Panc1 (cell line): ENCODE measurements around the gene GSTM5. TPM values are rescaled to one million over a fixed set of nuclear protein-coding genes. Genes with fewer than 3 reads are reported as not detected.

Source experiments
- ATAC-seq: fragments of 200-7000 bp; cut with Tn5 transposase; 2 replicates; pipeline ENCODE4 v1.9.1; 2020; ENCODE audit warnings: mild to moderate bottlenecking, moderate library complexity
- BruUV-seq: library from RNA; stranded (reverse); fragments of 400-500 nt; replicated peaks from 2 replicates; lab custom pipeline; 2021; lab: Mats Ljungman, UMichigan
- CTCF ChIA-PET: fragments of 300-600 bp; sonication (Branson Sonifier 250); formaldehyde crosslinking; loops from one replicate; lab custom pipeline; 2022; ENCODE audit warnings: antibody characterized with exemption; lab: Charles Lee
- POLR2A ChIA-PET: fragments of 300-600 bp; sonication (Branson Sonifier 250); formaldehyde crosslinking; loops from one replicate; lab custom pipeline; 2022; ENCODE audit warnings: antibody characterized with exemption; lab: Charles Lee
- DNase-seq: peaks from one replicate; pipeline ENCODE4 v3.0.0-alpha.2; 2010; ENCODE audit warnings: low read depth, low spot score
- H3K27ac ChIP-seq: 2 replicates; pipeline ENCODE4 v1.5.1; 2011; ENCODE audit warnings: mild to moderate bottlenecking, low read length, inconsistent platforms
- H3K27me3 ChIP-seq: fragments of 200-500 bp; sonication (Bioruptor generic); 2 replicates; pipeline ENCODE4 v1.6.0; 2014; ENCODE audit warnings: low read length, inconsistent platforms; ENCODE audit not compliant: control insufficient read depth, insufficient read depth
- H3K36me3 ChIP-seq: fragments of 200-500 bp; sonication (Bioruptor generic); 2 replicates; pipeline ENCODE4 v1.5.1; 2014; ENCODE audit warnings: inconsistent platforms, mild to moderate bottlenecking, low read length, moderate library complexity; ENCODE audit not compliant: control insufficient read depth, insufficient read depth
- H3K4me1 ChIP-seq: 2 replicates; pipeline ENCODE4 v1.5.1; 2011; ENCODE audit warnings: inconsistent platforms, mild to moderate bottlenecking, low read length, moderate library complexity; ENCODE audit not compliant: control insufficient read depth, insufficient read depth
- H3K4me3 ChIP-seq, 2 experiments: 2 replicates each; pipeline ENCODE4 v1.5.1; 2011 to 2012; ENCODE audit warnings: low read depth in 2 of 2, low read length in 2 of 2, mild to moderate bottlenecking in 2 of 2, inconsistent platforms in 1 of 2, moderate library complexity in 1 of 2
- H3K9me3 ChIP-seq: fragments of 200-500 bp; sonication (Bioruptor generic); 2 replicates; pipeline ENCODE4 v1.5.1; 2014; ENCODE audit warnings: low read depth, mild to moderate bottlenecking, inconsistent platforms, low read length, moderate library complexity; ENCODE audit not compliant: control insufficient read depth, insufficient read depth
- POLR2AphosphoS5 ChIP-seq: IDR thresholded peaks from 2 replicates; pipeline ENCODE4 v1.6.1; 2012; ENCODE audit warnings: mild to moderate bottlenecking, low read depth, low read length, moderate library complexity
- SIN3A ChIP-seq: IDR thresholded peaks from 2 replicates; pipeline ENCODE4 v1.6.1; 2012; ENCODE audit warnings: low read depth, mild to moderate bottlenecking, low read length, moderate library complexity, borderline replicate concordance; ENCODE audit not compliant: insufficient read depth
- TCF7L2 ChIP-seq: IDR thresholded peaks from 2 replicates; pipeline ENCODE4 v1.6.1; 2011; ENCODE audit warnings: mild to moderate bottlenecking, low read depth, low read length, inconsistent platforms
- in situ Hi-C: cut with HindIII; loops from 2 replicates; pipeline ENCODE4 v1.10.0; 2016; ENCODE audit warnings: low sequenced_read_pairs, low pct_unique_long_range_greater_than_20kb
- intact Hi-C: fragments of 100-400 bp; cut with micrococcal nuclease; formaldehyde crosslinking; loops from one replicate; pipeline ENCODE4 v1.10.0; 2022; ENCODE audit not compliant: unreplicated experiment
- total RNA-seq: library from RNA; stranded (reverse); gene quantifications from one replicate; pipeline ENCODE4 v1.2.1, GENCODE V29; 2021; ENCODE audit not compliant: unreplicated experiment
- TF ChIP-seq, protein P1 (sequence below), 2 experiments: IDR thresholded peaks; 2 replicates each; pipeline ENCODE4 v1.6.1; 2011 to 2012; ENCODE audit warnings: low read depth in 2 of 2, control low read depth in 1 of 2, low read length in 1 of 2, mild to moderate bottlenecking in 1 of 2, moderate library complexity in 1 of 2; ENCODE audit not compliant: insufficient read depth in 1 of 2
- TF ChIP-seq, protein P2 (sequence below): fragments of 450-650 bp; IDR thresholded peaks from 2 replicates; pipeline ENCODE4 v1.5.1; 2017; ENCODE audit warnings: mild to moderate bottlenecking

GSTM5 gene
- total RNA-seq, 1 experiment from 2014 or later = not detected

DNA sequence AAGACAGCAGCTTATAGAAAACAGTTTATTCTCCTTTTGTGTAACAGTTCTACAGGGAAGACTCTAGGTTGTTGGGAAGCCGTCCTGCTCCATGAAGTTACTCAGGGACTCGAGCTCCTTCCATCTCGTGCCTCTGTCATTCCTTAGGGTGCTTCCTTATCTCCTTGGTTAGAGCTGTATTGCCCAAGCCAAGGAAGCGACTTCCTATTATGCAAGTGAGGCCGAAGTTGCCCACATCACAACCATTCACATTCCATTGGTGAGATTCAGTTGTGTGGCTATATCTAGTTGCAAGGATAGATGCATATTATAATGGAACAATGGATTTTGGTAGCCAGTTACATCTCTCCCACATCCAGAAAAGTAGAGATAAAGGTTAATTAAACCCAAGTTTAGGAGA is 9.0 kb downstream of the GSTM5 start:
- DNase-seq (no peak), ATAC-seq (no peak)
- no peaks in the 10 kb centered on the region for H3K36me3 ChIP-seq
- no peak overlapping the region for H3K27ac ChIP-seq
- no peak overlapping the region for H3K4me3 ChIP-seq
- no TSS peak for BruUV-seq
- ChIA-PET CTCF (no interaction called here), POLR2A (no interaction called here)
- in situ Hi-C loops = no loop called here
- TF ChIP-seq, protein P1, sequence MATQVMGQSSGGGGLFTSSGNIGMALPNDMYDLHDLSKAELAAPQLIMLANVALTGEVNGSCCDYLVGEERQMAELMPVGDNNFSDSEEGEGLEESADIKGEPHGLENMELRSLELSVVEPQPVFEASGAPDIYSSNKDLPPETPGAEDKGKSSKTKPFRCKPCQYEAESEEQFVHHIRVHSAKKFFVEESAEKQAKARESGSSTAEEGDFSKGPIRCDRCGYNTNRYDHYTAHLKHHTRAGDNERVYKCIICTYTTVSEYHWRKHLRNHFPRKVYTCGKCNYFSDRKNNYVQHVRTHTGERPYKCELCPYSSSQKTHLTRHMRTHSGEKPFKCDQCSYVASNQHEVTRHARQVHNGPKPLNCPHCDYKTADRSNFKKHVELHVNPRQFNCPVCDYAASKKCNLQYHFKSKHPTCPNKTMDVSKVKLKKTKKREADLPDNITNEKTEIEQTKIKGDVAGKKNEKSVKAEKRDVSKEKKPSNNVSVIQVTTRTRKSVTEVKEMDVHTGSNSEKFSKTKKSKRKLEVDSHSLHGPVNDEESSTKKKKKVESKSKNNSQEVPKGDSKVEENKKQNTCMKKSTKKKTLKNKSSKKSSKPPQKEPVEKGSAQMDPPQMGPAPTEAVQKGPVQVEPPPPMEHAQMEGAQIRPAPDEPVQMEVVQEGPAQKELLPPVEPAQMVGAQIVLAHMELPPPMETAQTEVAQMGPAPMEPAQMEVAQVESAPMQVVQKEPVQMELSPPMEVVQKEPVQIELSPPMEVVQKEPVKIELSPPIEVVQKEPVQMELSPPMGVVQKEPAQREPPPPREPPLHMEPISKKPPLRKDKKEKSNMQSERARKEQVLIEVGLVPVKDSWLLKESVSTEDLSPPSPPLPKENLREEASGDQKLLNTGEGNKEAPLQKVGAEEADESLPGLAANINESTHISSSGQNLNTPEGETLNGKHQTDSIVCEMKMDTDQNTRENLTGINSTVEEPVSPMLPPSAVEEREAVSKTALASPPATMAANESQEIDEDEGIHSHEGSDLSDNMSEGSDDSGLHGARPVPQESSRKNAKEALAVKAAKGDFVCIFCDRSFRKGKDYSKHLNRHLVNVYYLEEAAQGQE (IDR thresholded peaks at IDR 0.05; ENCODE audit: insufficient read depth in 1 of 2, low read depth in 2 of 2, low read length in 1 of 2) = no peak
- no peak for TF ChIP-seq SIN3A
- H3K27me3 ChIP-seq = no peaks in the 10 kb centered on the region
- intact Hi-C loops = no loop called here
- no peaks in the 10 kb centered on the region for H3K9me3 ChIP-seq
- no peaks in the 10 kb centered on the region for H3K4me1 ChIP-seq

DNA sequence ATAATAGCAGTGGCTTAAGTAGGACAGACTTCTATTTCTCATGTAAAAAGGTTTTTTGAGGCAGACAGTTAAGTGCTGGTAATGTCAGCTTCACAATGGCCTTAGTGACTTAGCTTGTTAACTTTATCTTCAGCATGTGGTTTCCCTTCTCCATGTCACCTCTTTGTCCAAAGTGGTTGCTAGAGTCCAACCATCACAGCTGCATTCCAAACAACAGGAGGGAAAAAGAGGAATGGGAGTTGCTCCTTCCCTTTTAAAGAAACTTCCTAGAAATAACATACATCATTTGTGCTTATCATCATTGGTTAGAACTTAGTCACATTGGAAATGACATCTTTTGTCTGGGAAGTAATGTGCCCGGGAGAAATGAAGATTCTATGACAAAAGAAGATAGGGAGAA is 9.9 kb downstream of the GSTM5 start:
- CTCF ChIA-PET = interaction anchor here (0.6 kb wide), 1 partner anchor 209 kb away, joined by 7 read pairs; no protein-coding TSS in a partner anchor
- no TSS peak for BruUV-seq

More for the DNA sequence above, 9.9 kb downstream of the GSTM5 start:
- ATAC-seq = no peak
- intact Hi-C loops (no loop called here), in situ Hi-C loops (no loop called here)
- POLR2A ChIA-PET = no interaction called here
- Histone ChIP-seq H3K4me1 (no peaks in the 10 kb centered on the region), H3K4me3 (no peak overlapping the region), H3K36me3 (no peaks in the 10 kb centered on the region), H3K27me3 (no peaks in the 10 kb centered on the region), H3K9me3 (peaks cover 2% of the 10 kb centered on the region; the same call in 1 of the 2 replicates), H3K27ac (no peak overlapping the region)
- TF ChIP-seq, protein P1 (IDR thresholded peaks at IDR 0.05; ENCODE audit: insufficient read depth in 1 of 2, low read depth in 2 of 2, low read length in 1 of 2) = no peak
- TF ChIP-seq SIN3A = no peak
- no peak for TF ChIP-seq POLR2AphosphoS5
- TF ChIP-seq, protein P2, sequence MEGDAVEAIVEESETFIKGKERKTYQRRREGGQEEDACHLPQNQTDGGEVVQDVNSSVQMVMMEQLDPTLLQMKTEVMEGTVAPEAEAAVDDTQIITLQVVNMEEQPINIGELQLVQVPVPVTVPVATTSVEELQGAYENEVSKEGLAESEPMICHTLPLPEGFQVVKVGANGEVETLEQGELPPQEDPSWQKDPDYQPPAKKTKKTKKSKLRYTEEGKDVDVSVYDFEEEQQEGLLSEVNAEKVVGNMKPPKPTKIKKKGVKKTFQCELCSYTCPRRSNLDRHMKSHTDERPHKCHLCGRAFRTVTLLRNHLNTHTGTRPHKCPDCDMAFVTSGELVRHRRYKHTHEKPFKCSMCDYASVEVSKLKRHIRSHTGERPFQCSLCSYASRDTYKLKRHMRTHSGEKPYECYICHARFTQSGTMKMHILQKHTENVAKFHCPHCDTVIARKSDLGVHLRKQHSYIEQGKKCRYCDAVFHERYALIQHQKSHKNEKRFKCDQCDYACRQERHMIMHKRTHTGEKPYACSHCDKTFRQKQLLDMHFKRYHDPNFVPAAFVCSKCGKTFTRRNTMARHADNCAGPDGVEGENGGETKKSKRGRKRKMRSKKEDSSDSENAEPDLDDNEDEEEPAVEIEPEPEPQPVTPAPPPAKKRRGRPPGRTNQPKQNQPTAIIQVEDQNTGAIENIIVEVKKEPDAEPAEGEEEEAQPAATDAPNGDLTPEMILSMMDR = no peak
- TF ChIP-seq TCF7L2 = no peak
- no peak for DNase-seq
